Measurements from ENCODE around the gene HIPK2.
A peak's percentile ranks its signal among the peaks of the same experiment; 100 is the strongest.

HIPK2 gene

GRCh38 chr7:139645572-139646523 lies 131.9 kb downstream of the HIPK2 start:
- peak; percentile 64 for DNase-seq

- DNase-seq, result no peak
Measured at GRCh38 chr7:139643951-139644585, 133.7 kb downstream of the HIPK2 start.

DNA sequence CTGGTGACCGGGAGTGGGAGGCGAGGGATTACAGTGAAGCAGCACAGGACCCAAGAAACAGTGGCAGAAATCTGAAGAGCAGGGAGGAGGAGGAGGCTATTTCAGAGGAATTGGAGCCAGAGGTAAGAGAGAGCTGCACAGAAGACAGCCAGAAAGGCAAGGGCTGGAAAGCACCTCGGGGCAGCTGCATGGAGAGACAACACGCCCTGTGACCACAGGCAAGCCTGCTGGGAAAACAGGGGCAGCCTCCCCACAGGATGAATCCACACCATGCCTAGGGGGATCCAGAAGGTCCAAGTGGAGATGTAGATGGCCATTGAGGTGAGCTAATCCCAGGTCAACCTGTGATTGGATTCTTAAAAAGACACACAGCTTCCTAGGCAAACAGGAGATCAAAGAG lies 135.5 kb downstream of the HIPK2 start:
- no peak for DNase-seq

DNA sequence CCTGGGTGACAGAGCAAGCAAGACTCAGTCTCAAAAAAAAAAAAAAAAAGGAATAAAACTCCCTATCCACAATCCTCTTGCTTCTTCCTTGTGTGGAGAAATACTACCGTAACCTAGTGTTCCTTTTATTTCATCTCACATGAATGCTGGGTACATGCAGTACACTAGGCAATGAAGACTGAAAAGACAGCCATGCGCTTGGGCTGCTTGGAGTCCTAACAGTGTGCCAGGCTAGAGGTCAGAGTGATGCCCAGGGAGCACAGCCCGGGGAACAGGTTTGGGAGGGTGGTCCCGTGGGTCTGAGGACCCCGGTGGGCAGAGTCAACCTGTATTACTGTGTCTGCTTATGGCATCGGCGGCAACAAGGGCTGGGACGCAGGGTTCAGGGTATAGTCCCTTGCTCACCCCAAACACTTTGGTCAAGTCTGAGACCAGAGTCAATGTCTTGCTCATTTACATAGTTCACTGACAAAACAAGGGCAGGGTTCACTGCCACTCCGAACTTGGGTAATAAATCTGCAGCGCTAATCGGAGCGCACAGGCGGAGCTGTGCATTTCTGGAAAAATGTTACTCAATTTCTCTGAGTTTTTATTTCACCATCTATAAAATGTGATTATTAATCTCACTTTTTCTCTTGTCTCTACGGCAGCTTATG lies 136.3 kb downstream of the HIPK2 start:
- no peak for DNase-seq

GRCh38 chr7:139640681-139641080 lies 137.1 kb downstream of the HIPK2 start:
- no peak for DNase-seq

- no peak for DNase-seq
Measured at GRCh38 chr7:139639563-139639962, 138.2 kb downstream of the HIPK2 start.

DNA sequence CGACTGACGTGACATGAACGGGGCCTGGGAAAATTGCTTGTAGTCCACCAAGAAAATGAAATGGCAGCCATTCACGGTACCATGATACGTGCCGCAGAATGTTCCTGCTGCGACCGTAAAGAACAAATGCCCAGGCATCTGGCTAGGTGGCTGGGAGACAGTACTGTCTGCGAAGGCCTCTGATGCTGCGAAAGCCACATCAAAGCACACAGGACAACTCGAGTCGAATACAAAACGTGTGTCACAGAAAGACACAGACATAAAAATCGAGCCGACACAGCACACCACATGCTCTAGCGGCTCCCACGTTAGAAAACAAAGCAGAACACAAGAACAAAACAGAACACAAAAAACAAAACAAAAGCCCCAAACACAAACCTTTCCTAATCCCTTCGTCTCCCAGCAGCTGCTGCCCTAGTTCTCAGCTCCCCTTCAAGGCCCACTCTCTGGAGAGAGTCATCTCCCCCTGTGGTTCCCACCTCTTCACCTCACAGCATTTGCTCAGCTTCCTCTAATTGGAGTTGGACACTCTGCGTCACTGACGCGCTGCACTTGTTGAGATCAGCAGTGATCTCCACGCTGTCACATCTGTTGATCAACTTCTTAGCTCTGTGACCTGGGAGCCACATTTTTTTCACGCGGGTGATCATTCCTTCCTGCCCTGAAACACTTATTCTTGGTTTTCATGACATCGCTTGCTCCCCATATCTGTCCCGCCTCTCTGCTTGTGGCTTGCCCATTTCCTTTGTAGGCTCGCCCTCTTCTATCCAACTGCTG lies 142.1 kb downstream of the HIPK2 start:
- DNase-seq, result no peak

- DNase-seq, result no peak
Measured at GRCh38 chr7:139634087-139634486, 143.7 kb downstream of the HIPK2 start.

DNA sequence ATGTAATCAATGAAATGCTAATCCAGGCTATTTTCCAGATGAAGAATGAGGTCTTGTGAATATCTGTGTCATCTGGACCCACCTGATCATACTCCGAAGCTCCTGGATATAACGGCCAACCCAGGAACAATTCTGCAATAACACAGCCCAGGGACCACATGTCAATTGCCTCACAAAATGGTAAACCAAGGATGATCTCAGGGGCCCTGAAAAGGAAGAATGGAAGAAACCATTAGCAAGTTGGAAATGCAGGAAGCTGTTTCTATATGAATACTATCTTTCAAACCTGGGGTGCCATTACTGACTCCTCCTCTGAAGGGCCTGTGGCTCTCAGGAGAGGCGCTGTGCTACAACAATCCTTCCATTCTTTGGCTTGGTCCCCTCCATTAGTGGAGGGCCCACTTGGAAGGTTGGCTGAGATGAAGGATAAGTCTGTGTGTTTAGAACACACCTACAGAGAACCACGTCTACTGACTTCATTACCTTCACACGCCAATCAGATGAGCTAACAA lies 146.2 kb downstream of the HIPK2 start:
- no peak for DNase-seq

DNA sequence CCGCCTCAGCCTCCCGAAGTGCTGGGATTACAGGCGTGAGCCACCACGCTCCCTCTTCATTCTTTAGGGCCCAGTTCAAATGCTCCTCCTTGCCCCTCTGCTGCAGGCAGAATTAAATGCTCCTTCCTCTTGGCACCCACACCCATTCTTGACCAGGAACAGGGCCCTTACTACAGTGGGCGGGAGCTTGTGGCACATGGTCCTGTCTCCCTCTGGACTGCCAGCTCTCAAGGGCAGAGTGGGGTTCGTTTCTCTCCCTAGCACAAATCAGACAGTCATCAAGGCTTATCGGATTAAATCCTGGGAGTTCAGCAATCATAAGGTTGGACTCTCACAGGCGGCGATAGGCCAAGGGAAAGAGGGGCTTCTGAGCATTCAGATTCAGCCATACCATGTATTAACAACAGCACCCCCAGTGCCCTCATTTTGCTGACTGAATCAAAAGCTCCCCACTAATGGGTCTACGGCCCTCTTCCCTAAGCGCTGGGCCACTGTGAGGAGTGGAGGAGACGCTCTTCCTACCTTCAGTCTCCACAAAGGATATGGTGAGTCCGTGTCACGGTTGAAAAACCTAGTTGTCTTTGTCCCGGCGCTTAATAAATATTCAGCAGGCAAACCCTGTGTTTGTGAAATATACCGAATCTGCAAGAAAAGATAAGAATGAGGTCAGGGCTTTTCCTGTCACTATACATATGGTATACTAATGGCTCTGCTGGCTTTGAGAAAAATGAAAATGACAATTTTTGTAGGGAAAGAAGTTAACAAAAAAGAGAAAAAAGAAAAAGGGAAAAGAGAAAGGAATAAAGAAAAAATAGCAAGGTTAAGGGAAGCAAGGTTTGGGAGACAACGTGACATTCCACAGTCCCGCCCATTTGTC lies 146.9 kb downstream of the HIPK2 start:
- DNase-seq, result no peak

DNA sequence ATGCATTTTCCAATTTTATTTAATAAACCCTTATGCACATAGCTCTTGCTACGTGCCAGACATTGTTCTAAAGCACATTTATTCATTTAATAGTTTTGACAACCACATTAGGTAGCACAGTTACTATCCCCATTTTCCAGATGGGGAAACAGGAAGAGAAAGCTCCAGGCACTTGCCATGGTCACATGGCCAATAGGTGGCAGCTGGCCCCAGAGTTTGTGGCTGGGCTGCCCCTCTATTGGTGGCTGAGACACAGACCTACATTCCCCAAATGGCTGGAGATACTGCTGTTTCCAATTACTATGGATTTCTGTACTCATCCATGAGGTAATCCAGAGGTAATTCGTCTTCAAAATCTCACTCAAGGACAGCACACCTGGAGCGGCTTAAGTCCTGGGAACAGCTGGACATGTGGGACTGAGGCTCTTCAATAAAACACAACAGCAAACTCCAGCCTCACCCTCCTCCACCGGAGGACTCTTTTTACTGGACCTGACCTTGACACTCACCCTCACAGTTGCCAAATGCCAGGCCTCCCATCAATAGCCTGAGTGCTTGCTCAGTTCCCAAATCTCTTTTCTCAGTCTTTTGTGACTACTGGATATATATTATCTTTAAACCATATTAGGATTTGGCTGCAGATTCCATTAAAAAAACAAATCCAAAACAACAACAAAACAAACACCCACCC lies 148.3 kb downstream of the HIPK2 start:
- no peak for DNase-seq

DNA sequence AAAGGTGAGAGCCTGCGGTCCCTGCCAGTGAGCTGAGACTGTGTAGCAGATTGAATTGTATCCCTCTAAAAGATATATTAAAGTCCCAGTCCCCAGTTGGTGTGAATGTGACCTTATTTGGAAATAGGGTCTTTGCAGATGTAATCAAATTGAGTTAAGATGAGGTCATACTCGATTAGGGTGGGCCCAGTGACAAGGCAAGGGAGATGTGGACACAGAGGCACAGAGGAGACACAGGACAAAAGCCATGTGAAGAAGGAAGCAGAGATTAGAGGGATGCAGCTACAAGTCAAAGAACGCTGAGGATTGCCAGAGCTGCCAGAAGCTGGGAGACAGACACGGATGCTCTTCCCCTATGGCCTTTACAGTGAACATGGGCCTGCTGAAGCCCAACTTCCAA lies 150.0 kb downstream of the HIPK2 start:
- no peak for DNase-seq

DNA sequence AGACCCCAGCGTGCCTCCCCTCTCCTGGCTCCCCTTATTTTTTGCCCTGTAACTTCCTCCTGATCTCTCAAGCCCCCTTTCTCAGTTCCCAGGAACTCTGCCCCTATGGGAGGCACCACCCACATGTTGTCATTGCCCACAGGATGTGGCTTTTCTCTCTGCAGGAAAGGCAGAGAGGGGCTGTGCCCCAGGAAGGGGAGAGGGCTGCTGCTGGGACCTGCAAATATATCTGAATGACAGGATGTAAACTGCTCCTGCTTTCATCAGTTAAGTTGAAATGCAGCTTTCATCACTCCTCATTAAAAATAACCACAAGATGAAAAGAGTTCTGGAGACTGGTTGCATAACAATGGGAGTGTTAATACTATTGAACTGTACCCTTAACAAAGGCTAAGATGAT lies 151.0 kb downstream of the HIPK2 start:
- DNase-seq, result no peak

GRCh38 chr7:139623518-139623917 lies 154.3 kb downstream of the HIPK2 start:
- DNase-seq, result no peak

DNA sequence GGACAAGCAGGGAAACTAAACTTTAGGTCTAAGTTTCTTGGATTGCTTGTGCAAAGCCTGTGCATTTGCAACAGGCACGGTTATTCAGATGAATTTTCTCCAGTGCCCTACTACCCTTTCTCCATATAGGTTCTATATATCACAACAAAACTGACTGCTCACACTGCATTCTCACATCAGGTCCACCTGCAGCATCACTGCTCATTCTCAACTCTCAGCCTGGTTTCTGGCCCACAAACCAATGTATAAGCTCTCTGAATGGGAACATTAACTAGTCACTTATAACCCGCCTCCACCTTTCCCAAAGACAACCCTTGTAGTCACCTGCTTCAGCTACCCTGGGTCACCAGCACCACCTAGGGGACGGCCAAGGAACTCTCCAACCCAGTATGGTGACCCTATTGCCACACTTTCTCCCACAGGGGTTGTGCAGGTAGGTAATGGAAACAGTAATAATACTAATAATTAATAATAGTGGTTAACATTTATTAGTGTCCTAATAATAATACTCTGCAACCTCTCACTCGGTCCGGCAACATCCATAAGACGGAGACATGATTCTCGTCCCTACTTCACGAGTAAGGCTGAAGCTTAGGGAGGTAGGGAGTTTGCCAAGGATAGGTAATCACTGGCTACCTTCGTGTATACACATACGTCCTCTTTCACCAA lies 157.0 kb downstream of the HIPK2 start:
- DNase-seq, result no peak

GRCh38 chr7:139619367-139619657 lies 158.5 kb downstream of the HIPK2 start:
- DNase-seq, result peak; percentile 14

GRCh38 chr7:139618482-139619366 lies 159.1 kb downstream of the HIPK2 start:
- DNase-seq, result no peak

DNA sequence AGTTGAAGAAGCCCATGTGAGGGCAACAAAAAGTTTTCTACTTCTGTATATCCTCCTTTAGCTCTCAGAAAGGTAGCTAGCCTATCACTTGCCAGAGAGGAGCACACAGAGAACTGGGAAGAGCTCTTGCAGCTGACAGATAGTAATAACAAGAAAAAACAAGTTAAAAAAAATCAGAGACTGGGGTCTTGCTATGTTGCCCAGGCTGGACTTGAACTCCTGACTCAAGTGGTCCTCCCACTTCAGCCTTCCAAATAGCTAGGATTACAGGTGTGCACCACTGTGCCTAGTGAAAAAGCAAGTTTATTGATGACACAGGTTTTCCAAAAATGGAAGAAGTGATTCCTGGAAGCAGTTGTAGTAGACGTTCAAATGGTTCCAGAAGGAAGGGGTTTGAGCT lies 160.7 kb downstream of the HIPK2 start:
- no peak for DNase-seq

- no peak for DNase-seq
Measured at GRCh38 chr7:139614886-139615285, 162.9 kb downstream of the HIPK2 start.

DNA sequence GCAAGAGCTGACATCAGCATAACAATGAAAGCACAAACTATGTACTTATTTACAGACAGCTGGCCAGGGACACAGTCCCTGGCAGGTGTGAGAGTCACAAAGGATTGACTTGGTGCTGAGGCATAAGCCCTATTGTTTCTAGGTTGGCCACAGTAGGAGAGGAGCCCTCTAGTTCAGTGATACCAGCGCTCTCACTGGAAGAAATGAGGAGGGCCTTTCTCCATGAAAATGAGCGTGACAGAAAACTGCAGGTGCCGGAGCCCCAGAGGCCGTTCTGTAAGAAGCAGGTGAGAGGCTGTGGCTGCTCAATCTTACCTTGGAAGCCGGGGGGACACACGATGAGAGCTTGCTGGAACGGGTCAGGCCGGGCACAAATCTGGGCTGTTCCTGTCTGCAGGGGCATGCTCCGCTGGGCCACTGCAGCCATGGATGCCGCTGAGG lies 163.8 kb downstream of the HIPK2 start:
- DNase-seq, result no peak

All from amniotic stem cell (primary cell).